AG04449 (cell line): ENCODE data around the gene SGIP1.
"Not testable (repeated sequence)": the region's sequence is repeated elsewhere in the genome, so short reads cannot be mapped to it uniquely, and the experiment has no call there.

ENCODE experiments used
- CTCF ChIA-PET: fragments of 350-600 bp; formaldehyde crosslinking; extraction: SDS; loops from one replicate; lab custom pipeline; 2021; ENCODE audit warnings: antibody characterized with exemption; lab: Yijun Ruan, JAX
- POLR2A ChIA-PET: fragments of 400-600, 350-600 bp; formaldehyde crosslinking; extraction: SDS; loops from one replicate; lab custom pipeline; 2020; ENCODE audit warnings: antibody characterized with exemption, inconsistent platforms; lab: Yijun Ruan, JAX
- DNase-seq: peaks from one replicate; pipeline ENCODE4 v3.0.0-alpha.2; 2010; ENCODE audit warnings: low read depth, low spot score
- H3K4me3 ChIP-seq: 2 replicates; pipeline ENCODE4 v1.5.1; 2011; ENCODE audit warnings: low read depth, mild to moderate bottlenecking, control low read depth, low read length
- CTCF ChIP-seq: IDR thresholded peaks from one replicate; pipeline ENCODE4 v1.5.1; 2011; ENCODE audit warnings: mild to moderate bottlenecking, moderate library complexity, low read length, control low read depth, inconsistent platforms; ENCODE audit not compliant: insufficient read depth; ENCODE audit errors: missing control alignments

Gene SGIP1

GRCh38 chr1:66779475-66780078 lies 245.6 kb downstream of the SGIP1 start:
- DNase-seq: no peak
- POLR2A ChIA-PET: no interaction called here

GRCh38 chr1:66785800-66786199 lies 251.8 kb downstream of the SGIP1 start:
- CTCF ChIA-PET, DNase-seq, POLR2A ChIA-PET, H3K4me3 ChIP-seq: not testable (repeated sequence)

More at GRCh38 chr1:66779475-66780078, 245.6 kb downstream of the SGIP1 start:
- CTCF ChIA-PET: interaction anchor here (0.7 to 2.0 kb wide), 3 partner anchors 14 to 432 kb away, joined by 3 to 7 read pairs (median 3); no protein-coding TSS in a partner anchor
- no peak for TF ChIP-seq CTCF
- H3K4me3 ChIP-seq: no peak overlapping the region

- CTCF ChIA-PET: no interaction called here
These were observed 253.7 kb downstream of the SGIP1 start for GRCh38 chr1:66787641-66788040.

GRCh38 chr1:66788231-66788939 lies 254.4 kb downstream of the SGIP1 start:
- ChIA-PET CTCF (no interaction called here), POLR2A (no interaction called here)
- no peak for TF ChIP-seq CTCF
- DNase-seq: no peak
- H3K4me3 ChIP-seq: no peak overlapping the region

More at GRCh38 chr1:66787641-66788040, 253.7 kb downstream of the SGIP1 start:
- POLR2A ChIA-PET: no interaction called here
- no peak for DNase-seq
- TF ChIP-seq CTCF: no peak
- H3K4me3 ChIP-seq: no peak overlapping the region

- POLR2A ChIA-PET: no interaction called here
- no peak for TF ChIP-seq CTCF
- CTCF ChIA-PET: interaction anchor here (1.3 kb wide), 1 partner anchor 357 kb away, joined by 5 read pairs; no protein-coding TSS in a partner anchor
- H3K4me3 ChIP-seq: no peak overlapping the region
- DNase-seq: no peak
These were observed 258.0 kb downstream of the SGIP1 start for GRCh38 chr1:66791621-66792610.

- POLR2A ChIA-PET, DNase-seq, H3K4me3 ChIP-seq, CTCF ChIA-PET: not testable (repeated sequence)
These were observed 261.9 kb downstream of the SGIP1 start for GRCh38 chr1:66795839-66796238.
